Liver (tissue), 9 donors: ENCODE data around the gene DCAF15. TPM values are rescaled to one million over a fixed set of nuclear protein-coding genes. Genes with fewer than 3 reads are reported as not detected.

Experiments used
- DNase-seq: peaks from one replicate; pipeline ENCODE4 v3.0.0-alpha.2; 2017; ENCODE audit warnings: low spot score
- H3K27ac ChIP-seq, 2 donors: one replicate each; pipeline ENCODE4 v1.7.0; 2013; ENCODE audit warnings: inconsistent platforms in 2 of 2, low read length in 2 of 2, control low read depth in 1 of 2, low read depth in 1 of 2, mild to moderate bottlenecking in 1 of 2
- H3K27me3 ChIP-seq, 4 donors: one replicate each; pipeline versions ENCODE4 v1.6.1 to v1.7.0; 2013; ENCODE audit warnings: low read length in 3 of 4, inconsistent platforms in 1 of 4, mild to moderate bottlenecking in 1 of 4, moderate library complexity in 1 of 4; ENCODE audit not compliant: control insufficient read depth in 4 of 4, insufficient read depth in 4 of 4
- H3K36me3 ChIP-seq, 4 donors: one replicate each; pipeline versions ENCODE4 v1.6.1 to v1.7.0; 2013; ENCODE audit warnings: low read length in 3 of 4, mild to moderate bottlenecking in 3 of 4, low read depth in 1 of 4, moderate library complexity in 1 of 4; ENCODE audit not compliant: control insufficient read depth in 4 of 4, insufficient read depth in 3 of 4
- H3K4me1 ChIP-seq, 4 donors: one replicate each; pipeline versions ENCODE4 v1.6.1 to v1.7.0; 2013; ENCODE audit warnings: low read length in 3 of 4, mild to moderate bottlenecking in 3 of 4, moderate library complexity in 1 of 4; ENCODE audit not compliant: control insufficient read depth in 4 of 4, insufficient read depth in 4 of 4
- H3K4me3 ChIP-seq, 3 donors: one replicate each; pipeline versions ENCODE4 v1.6.1 to v1.7.0; 2013; ENCODE audit warnings: low read length in 3 of 3, control low read depth in 1 of 3, low read depth in 1 of 3, mild to moderate bottlenecking in 1 of 3
- H3K9ac ChIP-seq, 2 donors: one replicate each; pipeline ENCODE4 v1.7.0; 2013; ENCODE audit warnings: low read length in 2 of 2, mild to moderate bottlenecking in 2 of 2, moderate library complexity in 2 of 2, control low read depth in 1 of 2, low read depth in 1 of 2
- H3K9me3 ChIP-seq, 4 donors: one replicate each; pipeline versions ENCODE4 v1.6.1 to v1.7.0; 2013; ENCODE audit warnings: low read length in 3 of 4; ENCODE audit not compliant: control insufficient read depth in 4 of 4
- ATF3 ChIP-seq: IDR thresholded peaks from 2 replicates; pipeline ENCODE4 v1.6.1; 2016; ENCODE audit warnings: antibody characterized with exemption
- CTCF ChIP-seq: fragments of 150-350 bp; IDR thresholded peaks from 2 replicates; pipeline ENCODE4 v1.5.1; 2017; ENCODE audit warnings: improper control_type of control experiment, low read depth, low read length; ENCODE audit not compliant: missing input control
- EGR1 ChIP-seq, 2 donors: IDR thresholded peaks; 2 replicates each; pipeline ENCODE4 v1.6.1; 2016 to 2018; ENCODE audit warnings: antibody characterized with exemption in 2 of 2, low read depth in 2 of 2
- FOXA1 ChIP-seq: IDR thresholded peaks from 2 replicates; pipeline ENCODE4 v1.6.1; 2016; ENCODE audit warnings: antibody characterized with exemption
- GABPA ChIP-seq, 2 donors: IDR thresholded peaks in 1 of 2; conservative IDR thresholded peaks in 1 of 2; 2 replicates each; pipeline ENCODE4 v1.6.1; 2016; ENCODE audit warnings: antibody characterized with exemption in 2 of 2, mild to moderate bottlenecking in 1 of 2, moderate library complexity in 1 of 2
- HNF4A ChIP-seq, 2 donors: conservative IDR thresholded peaks; 2 replicates each; pipeline ENCODE4 v1.6.1; 2016; ENCODE audit warnings: antibody characterized with exemption in 2 of 2, mild to moderate bottlenecking in 2 of 2
- HNF4G ChIP-seq: IDR thresholded peaks from 2 replicates; pipeline ENCODE4 v1.6.1; 2016; ENCODE audit warnings: antibody characterized with exemption
- JUND ChIP-seq, 2 donors: IDR thresholded peaks; 2 replicates each; pipeline ENCODE4 v1.6.1; 2016; ENCODE audit warnings: antibody characterized with exemption in 2 of 2
- MAX ChIP-seq: IDR thresholded peaks from 2 replicates; pipeline ENCODE4 v1.6.1; 2016; ENCODE audit warnings: antibody characterized with exemption
- NR2F2 ChIP-seq: IDR thresholded peaks from 2 replicates; pipeline ENCODE4 v1.6.1; 2016; ENCODE audit warnings: antibody characterized with exemption
- RAD21 ChIP-seq, 2 donors: IDR thresholded peaks; 2 replicates each; pipeline ENCODE4 v1.6.1; 2016; ENCODE audit warnings: antibody characterized with exemption in 2 of 2, mild to moderate bottlenecking in 2 of 2
- RXRA ChIP-seq, 2 donors: IDR thresholded peaks; 2 replicates each; pipeline ENCODE4 v1.6.1; 2017 to 2018; ENCODE audit warnings: antibody characterized with exemption in 2 of 2, mild to moderate bottlenecking in 1 of 2
- SP1 ChIP-seq: IDR thresholded peaks from 2 replicates; pipeline ENCODE4 v1.6.1; 2018; ENCODE audit warnings: antibody characterized with exemption, mild to moderate bottlenecking
- YY1 ChIP-seq: IDR thresholded peaks from 2 replicates; pipeline ENCODE4 v1.6.1; 2016; ENCODE audit warnings: antibody characterized with exemption, mild to moderate bottlenecking
- WGBS: extraction: QIAGEN DNeasy Blood & Tissue Kit; methylation state at CpG from one replicate; pipeline ENCODE4 v1.1.7; 2013; 5-methylcytosine and 5-hydroxymethylcytosine counted together
- polyA plus RNA-seq, 2 donors: library from polyadenylated mRNA; stranded (reverse) in 1 of 2; unstranded in 1 of 2; fragments of 200-250 nt in 1 of 2; fragments of >200 nt in 1 of 2; fragmentation: Nextera tagmentation in 1 of 2; extraction: Ambion mirVana in 1 of 2; gene quantifications; one replicate each; pipeline versions ENCODE4 v1.2.1 to v1.2.3, GENCODE V29; 2013 to 2015
- total RNA-seq, 2 donors: library from RNA; depleted of rRNA; stranded (reverse); fragments of >200 nt; gene quantifications; one replicate each; pipeline ENCODE4 v1.2.3, GENCODE V29; 2014
- TF ChIP-seq, protein P1 (sequence below): IDR thresholded peaks from 2 replicates; pipeline ENCODE4 v1.6.1; 2016; ENCODE audit warnings: antibody characterized with exemption
- donor health status: healthy.
- donor health status: healthy.
- donor health status: healthy.
- donor health status: healthy.
- donor health status: healthy.

DCAF15 gene
- total and polyA plus RNA-seq, 4 donors, result 2.6 to 10.4 (median 5.5) TPM

GRCh38 chr19:13923194-13923987 lies 28.9 kb upstream of the DCAF15 start (continued):
- no peak for TF ChIP-seq HNF4A (conservative IDR thresholded peaks at IDR 0.05)
- TF ChIP-seq MAX, result no peak
- no peak for TF ChIP-seq RXRA (IDR thresholded peaks at IDR 0.05)
- TF ChIP-seq GABPA (IDR thresholded peaks at IDR 0.05 in 1 of 2, conservative IDR thresholded peaks at IDR 0.05 in 1 of 2), result no peak
- TF ChIP-seq EGR1 (IDR thresholded peaks at IDR 0.05; ENCODE audit: low read depth in 2 of 2), result no peak
- no peak for TF ChIP-seq SP1

DNA sequence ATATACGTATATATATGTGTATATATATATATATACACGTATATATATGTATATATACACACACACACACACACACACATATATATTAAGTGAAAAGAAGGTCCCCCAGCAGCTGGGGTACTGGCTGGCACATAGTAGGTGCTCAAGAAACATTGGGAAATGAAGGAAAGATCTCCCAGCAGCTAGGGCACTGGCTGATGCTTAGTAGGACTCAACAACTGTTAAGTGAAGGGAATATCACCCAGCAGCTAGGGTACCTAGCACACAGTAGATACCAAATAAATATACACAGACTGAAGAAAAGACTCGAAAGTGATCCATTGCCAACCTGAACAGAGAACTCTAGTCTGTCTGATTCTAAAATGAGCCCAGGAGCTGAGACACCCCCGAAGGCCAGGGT lies 26.3 kb upstream of the DCAF15 start:
- Histone ChIP-seq H3K27me3 (no peaks in the 10 kb centered on the region), H3K36me3 (peaks cover 22 to 41% (median 27%) of the 10 kb centered on the region in 4 donors), H3K4me3 (no peak overlapping the region), H3K27ac (no peak overlapping the region), H3K9me3 (no peaks in the 10 kb centered on the region), H3K4me1 (no peaks in the 10 kb centered on the region), H3K9ac (no peak overlapping the region)
- DNase-seq, result no peak
- 87% methylated on average over 4 of the region's 4 CpGs for WGBS
- TF ChIP-seq JUND (IDR thresholded peaks at IDR 0.05) (no peak), RXRA (IDR thresholded peaks at IDR 0.05) (no peak), ATF3 (no peak), NR2F2 (no peak), GABPA (IDR thresholded peaks at IDR 0.05 in 1 of 2, conservative IDR thresholded peaks at IDR 0.05 in 1 of 2) (no peak), CTCF (no peak)

DNA sequence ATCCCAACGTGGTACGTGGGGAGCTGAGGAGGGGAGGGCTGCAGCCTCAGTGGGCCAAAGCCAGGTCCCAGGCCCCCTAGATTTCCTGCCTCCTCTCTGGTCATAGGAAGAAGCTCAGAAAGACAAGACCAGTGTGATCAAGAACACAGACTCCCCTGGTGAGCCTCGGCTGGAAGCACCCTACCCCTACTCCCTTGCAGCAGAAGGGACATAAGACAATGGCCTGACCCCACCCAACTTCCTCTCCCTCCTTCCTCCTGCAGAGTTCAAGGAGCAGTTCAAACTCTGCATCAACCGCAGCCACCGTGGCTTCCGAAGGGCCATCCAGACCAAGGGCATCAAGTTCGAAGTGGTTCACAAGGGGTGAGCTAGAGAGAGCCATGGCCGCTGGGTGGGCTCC lies 25.6 kb upstream of the DCAF15 start:
- 83% methylated on average over 8 of the region's 8 CpGs for WGBS
- Histone ChIP-seq H3K4me3 (no peak overlapping the region), H3K4me1 (no peaks in the 10 kb centered on the region), H3K9ac (no peak overlapping the region), H3K27me3 (no peaks in the 10 kb centered on the region), H3K9me3 (no peaks in the 10 kb centered on the region), H3K36me3 (peaks cover 17 to 35% (median 25%) of the 10 kb centered on the region in 4 donors), H3K27ac (no peak overlapping the region)
- no peak for DNase-seq
- no peak for TF ChIP-seq FOXA1
- no peak for TF ChIP-seq HNF4G

GRCh38 chr19:13929340-13929739 lies 23.0 kb upstream of the DCAF15 start:
- H3K4me3 ChIP-seq, result no peak overlapping the region
- no peaks in the 10 kb centered on the region for H3K9me3 ChIP-seq
- peaks cover 11 to 21% (median 17%) of the 10 kb centered on the region in 4 donors for H3K36me3 ChIP-seq
- WGBS, result 92% methylated on average over 12 of the region's 12 CpGs
- no peak for DNase-seq
- no peak overlapping the region for H3K27ac ChIP-seq
- TF ChIP-seq, protein P1, sequence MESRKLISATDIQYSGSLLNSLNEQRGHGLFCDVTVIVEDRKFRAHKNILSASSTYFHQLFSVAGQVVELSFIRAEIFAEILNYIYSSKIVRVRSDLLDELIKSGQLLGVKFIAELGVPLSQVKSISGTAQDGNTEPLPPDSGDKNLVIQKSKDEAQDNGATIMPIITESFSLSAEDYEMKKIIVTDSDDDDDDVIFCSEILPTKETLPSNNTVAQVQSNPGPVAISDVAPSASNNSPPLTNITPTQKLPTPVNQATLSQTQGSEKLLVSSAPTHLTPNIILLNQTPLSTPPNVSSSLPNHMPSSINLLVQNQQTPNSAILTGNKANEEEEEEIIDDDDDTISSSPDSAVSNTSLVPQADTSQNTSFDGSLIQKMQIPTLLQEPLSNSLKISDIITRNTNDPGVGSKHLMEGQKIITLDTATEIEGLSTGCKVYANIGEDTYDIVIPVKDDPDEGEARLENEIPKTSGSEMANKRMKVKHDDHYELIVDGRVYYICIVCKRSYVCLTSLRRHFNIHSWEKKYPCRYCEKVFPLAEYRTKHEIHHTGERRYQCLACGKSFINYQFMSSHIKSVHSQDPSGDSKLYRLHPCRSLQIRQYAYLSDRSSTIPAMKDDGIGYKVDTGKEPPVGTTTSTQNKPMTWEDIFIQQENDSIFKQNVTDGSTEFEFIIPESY, result no peak
- TF ChIP-seq YY1 (no peak), FOXA1 (no peak), HNF4G (no peak), SP1 (no peak), RAD21 (IDR thresholded peaks at IDR 0.05) (no peak), ATF3 (no peak), HNF4A (conservative IDR thresholded peaks at IDR 0.05) (no peak)
- no peaks in the 10 kb centered on the region for H3K4me1 ChIP-seq
- no peaks in the 10 kb centered on the region for H3K27me3 ChIP-seq
- H3K9ac ChIP-seq, result no peak overlapping the region
